Uterus (tissue), 2 donors: Measurements from ENCODE around the gene ETS1.

Source experiments
- CTCF ChIP-seq, 4 experiments: fragments of 200-600 bp in 2 of 4; fragments of 450-650 bp in 2 of 4; sonication (generic) in 2 of 4; IDR thresholded peaks; one replicate each; pipeline ENCODE4 v1.5.1; 2016 to 2019; ENCODE audit warnings: antibody characterized with exemption in 4 of 4, mild to moderate bottlenecking in 2 of 4, moderate library complexity in 1 of 4
- POLR2A ChIP-seq, 2 donors: fragments of 450-650 bp; IDR thresholded peaks; one replicate each; pipeline ENCODE4 v1.6.1; 2016; ENCODE audit warnings: antibody characterized with exemption in 2 of 2, mild to moderate bottlenecking in 1 of 2, moderate library complexity in 1 of 2

GRCh38 chr11:128458321-128458720, 129.0 kb downstream of the ETS1 start:
- no peak for TF ChIP-seq CTCF (IDR thresholded peaks at IDR 0.05)
- TF ChIP-seq POLR2A (IDR thresholded peaks at IDR 0.05) = no peak
